Endothelial cell of umbilical vein (primary cell): ENCODE results near the gene HOXC5. TPM values are rescaled to one million over a fixed set of nuclear protein-coding genes. Genes with fewer than 3 reads are reported as not detected.

ENCODE experiments used
- BruUV-seq: library from RNA; stranded (reverse); fragments of 400-500 nt; replicated peaks from 2 replicates; lab custom pipeline; 2021; lab: Mats Ljungman, UMichigan
- CTCF ChIA-PET: fragments of 300-600, 350-600 bp; sonication (Branson Sonifier 250); formaldehyde crosslinking; loops from one replicate; lab custom pipeline; 2021; ENCODE audit warnings: antibody characterized with exemption, inconsistent platforms; lab: Charles Lee
- POLR2A ChIA-PET: fragments of 300-600, 350-600 bp; sonication (Branson Sonifier 250); formaldehyde crosslinking; loops from one replicate; lab custom pipeline; 2021; ENCODE audit warnings: antibody characterized with exemption, inconsistent platforms; lab: Charles Lee
- DNase-seq: peaks from one replicate; pipeline ENCODE4 v3.0.0-alpha.2; 2011; ENCODE audit warnings: low read depth, low spot score
- FAIRE-seq: peaks from 2 replicates; lab custom pipeline; 2011; peaks lifted over from hg19 to GRCh38; lab: Jason Lieb, UNC
- H2AFZ ChIP-seq: 2 replicates; pipeline ENCODE4 v1.6.0; 2012; ENCODE audit warnings: low read depth, low read length, control low read depth, inconsistent platforms
- H3K27ac ChIP-seq: 2 replicates; pipeline ENCODE4 v1.5.1; 2011; ENCODE audit warnings: low read depth, mild to moderate bottlenecking, control low read depth, low read length, moderate library complexity; ENCODE audit not compliant: insufficient read depth
- H3K27me3 ChIP-seq, 2 experiments: 2 replicates each; pipeline versions ENCODE4 v1.6.0 to v1.6.1; 2011; ENCODE audit warnings: low read length in 2 of 2, mixed read lengths in 1 of 2; ENCODE audit not compliant: control insufficient read depth in 2 of 2, insufficient read depth in 2 of 2
- H3K36me3 ChIP-seq, 2 experiments: 2 replicates in 1 of 2; 3 replicates in 1 of 2; pipeline ENCODE4 v1.5.1; 2011; ENCODE audit warnings: low read length in 2 of 2, mild to moderate bottlenecking in 1 of 2, moderate library complexity in 1 of 2; ENCODE audit not compliant: control insufficient read depth in 2 of 2, insufficient read depth in 2 of 2; ENCODE audit errors: extremely low read depth in 1 of 2
- H3K4me1 ChIP-seq: 3 replicates; pipeline ENCODE4 v1.5.1; 2011; ENCODE audit warnings: mild to moderate bottlenecking, low read length; ENCODE audit not compliant: control insufficient read depth, insufficient read depth; ENCODE audit errors: extremely low read depth
- H3K4me2 ChIP-seq: 2 replicates; pipeline ENCODE4 v1.6.1; 2011; ENCODE audit warnings: low read length, control low read depth, mixed read lengths; ENCODE audit not compliant: insufficient read depth
- H3K4me3 ChIP-seq, 3 experiments: fragments of 200-600 bp in 1 of 3; sonication (generic), shearing (Covaris generic) in 1 of 3; replicated peaks in 1 of 3; 2 replicates each; pipeline ENCODE4 v1.5.1; 2011 to 2016; ENCODE audit warnings: control low read depth in 3 of 3, low read length in 3 of 3, mild to moderate bottlenecking in 2 of 3, inconsistent platforms in 1 of 3, low read depth in 1 of 3, moderate library complexity in 1 of 3; ENCODE audit not compliant: insufficient read depth in 1 of 3
- H3K79me2 ChIP-seq: 2 replicates; pipeline ENCODE4 v1.6.0; 2012; ENCODE audit warnings: low read length, inconsistent platforms; ENCODE audit not compliant: control insufficient read depth, insufficient read depth
- H3K9ac ChIP-seq: replicated peaks from 2 replicates; pipeline ENCODE3; 2011; ENCODE audit warnings: low read length, control low read depth; ENCODE audit not compliant: insufficient read depth; ENCODE audit errors: extremely low read depth
- H3K9me1 ChIP-seq: replicated peaks from 3 replicates; pipeline ENCODE4 v1.6.0; 2011; ENCODE audit warnings: mild to moderate bottlenecking, low read length; ENCODE audit not compliant: control insufficient read depth, insufficient read depth; ENCODE audit errors: extremely low read depth
- H3K9me3 ChIP-seq: replicated peaks from 2 replicates; pipeline ENCODE4 v1.5.1; 2012; ENCODE audit warnings: low read length, inconsistent platforms; ENCODE audit not compliant: control insufficient read depth, insufficient read depth
- H4K20me1 ChIP-seq: replicated peaks from 2 replicates; pipeline ENCODE3; 2011; ENCODE audit warnings: mild to moderate bottlenecking, low read length; ENCODE audit not compliant: control insufficient read depth, insufficient read depth; ENCODE audit errors: extremely low read depth
- EZH2 ChIP-seq: IDR thresholded peaks from 2 replicates; pipeline ENCODE4 v1.6.1; 2012; ENCODE audit warnings: borderline replicate concordance, low read depth, mild to moderate bottlenecking, moderate library complexity, low read length, inconsistent platforms; ENCODE audit not compliant: severe bottlenecking
- FOS ChIP-seq: IDR thresholded peaks from 2 replicates; pipeline ENCODE4 v1.6.1; 2011; ENCODE audit warnings: mild to moderate bottlenecking, low read length, moderate library complexity, borderline replicate concordance; ENCODE audit not compliant: insufficient read depth
- GATA2 ChIP-seq: IDR thresholded peaks from 2 replicates; pipeline ENCODE4 v1.7.0; 2011; ENCODE audit warnings: low read depth, mild to moderate bottlenecking, moderate library complexity, mixed read lengths, low read length; ENCODE audit not compliant: insufficient read length, insufficient read depth
- JUN ChIP-seq: IDR thresholded peaks from 2 replicates; pipeline ENCODE4 v1.6.1; 2011; ENCODE audit warnings: borderline replicate concordance, low read depth; ENCODE audit not compliant: insufficient read length, insufficient read depth
- MYC ChIP-seq: IDR thresholded peaks from one replicate; pipeline ENCODE4 v1.6.1; 2011; ENCODE audit warnings: mild to moderate bottlenecking, low read depth, low read length
- POLR2A ChIP-seq: IDR thresholded peaks from 2 replicates; pipeline ENCODE4 v1.6.1; 2012; ENCODE audit warnings: low read depth, mild to moderate bottlenecking, control low read depth, low read length
- POLR2AphosphoS5 ChIP-seq: IDR thresholded peaks from 2 replicates; pipeline ENCODE4 v1.6.1; 2012; ENCODE audit warnings: low read depth, mild to moderate bottlenecking, control low read depth, low read length, moderate library complexity; ENCODE audit not compliant: insufficient read depth
- dilution Hi-C: fragments of 300-500 bp; cut with MboI; formaldehyde crosslinking; loops from one replicate; pipeline ENCODE4 v1.15.0; 2019; ENCODE audit warnings: low sequenced_read_pairs; ENCODE audit not compliant: extremely low pct_ligation_motif_present
- intact Hi-C: fragments of 100-400 bp; cut with micrococcal nuclease; formaldehyde crosslinking; loops from one replicate; pipeline ENCODE4 v1.10.0; 2022
- polyA plus RNA-seq, 4 experiments: library from polyadenylated mRNA; depleted of rRNA in 3 of 4; stranded (reverse) in 3 of 4; unstranded in 1 of 4; fragments of >200 nt; gene quantifications; 2 replicates each; pipeline versions ENCODE4 v1.2.1 to v1.2.3, GENCODE V29; 2011 to 2012; ENCODE audit warnings: missing spikeins in 1 of 4
- total RNA-seq: library from RNA; stranded (reverse); gene quantifications from 2 replicates; pipeline ENCODE4 v1.2.3, GENCODE V29; 2021
- TF ChIP-seq, protein P1 (sequence below), 2 donors: IDR thresholded peaks; 1 replicate in 1 of 2; 2 replicates in 1 of 2; pipeline ENCODE4 v1.5.1; 2011; ENCODE audit warnings: low read length in 2 of 2, mild to moderate bottlenecking in 2 of 2, moderate library complexity in 2 of 2, control low read depth in 1 of 2, inconsistent platforms in 1 of 2, low read depth in 1 of 2; ENCODE audit not compliant: insufficient read depth in 1 of 2; ENCODE audit errors: extremely low read depth in 1 of 2
- TF ChIP-seq, protein P2 (sequence below): IDR thresholded peaks from 2 replicates; pipeline ENCODE4 v1.6.1; 2011; ENCODE audit not compliant: insufficient read depth, insufficient read length

Gene HOXC5
- total and polyA plus RNA-seq, 2 donors (not counting 3 experiments of a cell fraction or from before 2014, with no cell fraction given), result not detected

- ChIA-PET CTCF (no interaction called here), POLR2A (no interaction called here)
- Histone ChIP-seq H3K9me1 (no peaks in the 10 kb centered on the region), H3K79me2 (no peaks in the 10 kb centered on the region), H3K27me3 (peaks cover 80 to 96% of the 10 kb centered on the region in 2 experiments), H3K4me1 (no peaks in the 10 kb centered on the region), H2AFZ (no peak overlapping the region), H3K9ac (no peak overlapping the region), H3K27ac (no peak overlapping the region), H4K20me1 (no peaks in the 10 kb centered on the region), H3K4me2 (no peak overlapping the region), H3K4me3 (no peak overlapping the region), H3K36me3 (no peaks in the 10 kb centered on the region), H3K9me3 (no peaks in the 10 kb centered on the region)
- DNase-seq (no peak), FAIRE-seq (no peak)
- peak; percentile 99 for TF ChIP-seq EZH2
- no peak for TF ChIP-seq MYC
- no peak for TF ChIP-seq JUN
- TF ChIP-seq POLR2A, result no peak
- no peak for TF ChIP-seq GATA2
- dilution Hi-C loops, result no loop called here
- intact Hi-C loops, result no loop called here
- no TSS peak for BruUV-seq
Measured at GRCh38 chr12:54047160-54047963, 14.5 kb downstream of the HOXC5 start.

DNA sequence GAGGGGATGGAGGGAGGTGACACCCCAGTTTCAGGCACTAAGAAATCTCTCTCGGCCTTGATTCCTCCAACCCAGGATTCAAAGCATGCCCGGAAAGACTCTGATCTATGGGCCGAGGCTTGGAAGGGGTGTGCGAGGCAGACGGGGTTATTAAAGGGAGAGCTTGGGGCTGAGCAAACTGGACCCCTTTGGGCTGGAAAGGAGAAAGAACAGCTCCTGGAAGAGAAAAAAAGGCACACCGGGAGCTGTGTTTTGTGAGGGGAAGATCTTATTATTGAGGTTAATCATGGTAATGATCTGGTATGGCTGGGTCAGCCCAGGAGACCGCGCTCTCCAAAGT is 15.1 kb downstream of the HOXC5 start:
- Histone ChIP-seq H3K9me3 (no peaks in the 10 kb centered on the region), H3K9ac (no peak overlapping the region), H4K20me1 (no peaks in the 10 kb centered on the region), H3K79me2 (no peaks in the 10 kb centered on the region), H3K4me2 (no peak overlapping the region), H2AFZ (no peak overlapping the region), H3K4me1 (no peaks in the 10 kb centered on the region), H3K27me3 (peaks cover 81 to 96% of the 10 kb centered on the region in 2 experiments), H3K9me1 (no peaks in the 10 kb centered on the region), H3K4me3 (no peak overlapping the region), H3K36me3 (no peaks in the 10 kb centered on the region), H3K27ac (no peak overlapping the region)
- DNase-seq (no peak), FAIRE-seq (no peak)
- intact Hi-C loops, result no loop called here
- BruUV-seq, result no TSS peak
- dilution Hi-C loops, result no loop called here
- TF ChIP-seq, protein P1, sequence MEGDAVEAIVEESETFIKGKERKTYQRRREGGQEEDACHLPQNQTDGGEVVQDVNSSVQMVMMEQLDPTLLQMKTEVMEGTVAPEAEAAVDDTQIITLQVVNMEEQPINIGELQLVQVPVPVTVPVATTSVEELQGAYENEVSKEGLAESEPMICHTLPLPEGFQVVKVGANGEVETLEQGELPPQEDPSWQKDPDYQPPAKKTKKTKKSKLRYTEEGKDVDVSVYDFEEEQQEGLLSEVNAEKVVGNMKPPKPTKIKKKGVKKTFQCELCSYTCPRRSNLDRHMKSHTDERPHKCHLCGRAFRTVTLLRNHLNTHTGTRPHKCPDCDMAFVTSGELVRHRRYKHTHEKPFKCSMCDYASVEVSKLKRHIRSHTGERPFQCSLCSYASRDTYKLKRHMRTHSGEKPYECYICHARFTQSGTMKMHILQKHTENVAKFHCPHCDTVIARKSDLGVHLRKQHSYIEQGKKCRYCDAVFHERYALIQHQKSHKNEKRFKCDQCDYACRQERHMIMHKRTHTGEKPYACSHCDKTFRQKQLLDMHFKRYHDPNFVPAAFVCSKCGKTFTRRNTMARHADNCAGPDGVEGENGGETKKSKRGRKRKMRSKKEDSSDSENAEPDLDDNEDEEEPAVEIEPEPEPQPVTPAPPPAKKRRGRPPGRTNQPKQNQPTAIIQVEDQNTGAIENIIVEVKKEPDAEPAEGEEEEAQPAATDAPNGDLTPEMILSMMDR (IDR thresholded peaks at IDR 0.05; ENCODE audit: extremely low read depth in 1 of 2, insufficient read depth in 1 of 2, low read depth in 1 of 2, low read length in 2 of 2), result no peak
- TF ChIP-seq JUN (no peak), POLR2A (no peak), FOS (no peak), EZH2 (no peak), POLR2AphosphoS5 (no peak), GATA2 (no peak), MYC (no peak)
- TF ChIP-seq, protein P2, sequence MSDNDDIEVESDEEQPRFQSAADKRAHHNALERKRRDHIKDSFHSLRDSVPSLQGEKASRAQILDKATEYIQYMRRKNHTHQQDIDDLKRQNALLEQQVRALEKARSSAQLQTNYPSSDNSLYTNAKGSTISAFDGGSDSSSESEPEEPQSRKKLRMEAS, result no peak
- ChIA-PET POLR2A (no interaction called here), CTCF (no interaction called here)
